ENCODE data around the gene LENG8.
"Not testable (repeated sequence)": the region's sequence is repeated elsewhere in the genome, so short reads cannot be mapped to it uniquely, and the experiment has no call there.

The LENG8 gene

GRCh38 chr19:54440641-54441040 is 8.4 kb upstream of the LENG8 start:
- no peak for DNase-seq (ENCODE audit: low read depth in 3 of 3)

GRCh38 chr19:54444737-54445136 is 4.3 kb upstream of the LENG8 start:
- no peak for DNase-seq (ENCODE audit: low read depth in 3 of 3)

GRCh38 chr19:54446349-54446748 is 2.6 kb upstream of the LENG8 start:
- DNase-seq (ENCODE audit: low read depth in 3 of 3): not testable (repeated sequence)

- DNase-seq (ENCODE audit: low read depth in 3 of 3): peak in 1 of 3 experiments; percentile 37
These were observed 792 bp upstream of the LENG8 start for GRCh38 chr19:54448040-54448773.

- no peak for DNase-seq (ENCODE audit: low read depth in 3 of 3)
These were observed 686 bp downstream of the LENG8 start for GRCh38 chr19:54449701-54450069.

- no peak for DNase-seq (ENCODE audit: low read depth in 3 of 3)
These were observed 2.4 kb downstream of the LENG8 start for GRCh38 chr19:54451331-54451871.

GRCh38 chr19:54451997-54452396 is 3.0 kb downstream of the LENG8 start:
- no peak for DNase-seq (ENCODE audit: low read depth in 3 of 3)

GRCh38 chr19:54452626-54453025 is 3.6 kb downstream of the LENG8 start:
- DNase-seq (ENCODE audit: low read depth in 3 of 3): no peak

GRCh38 chr19:54453921-54454780 is 5.2 kb downstream of the LENG8 start:
- no peak for DNase-seq (ENCODE audit: low read depth in 3 of 3)

- no peak for DNase-seq (ENCODE audit: low read depth in 3 of 3)
These were observed 6.0 kb downstream of the LENG8 start for GRCh38 chr19:54454781-54455675.

- no peak for DNase-seq (ENCODE audit: low read depth in 3 of 3)
These were observed 6.9 kb downstream of the LENG8 start for GRCh38 chr19:54455786-54456422.

- DNase-seq (ENCODE audit: low read depth in 3 of 3): no peak
These were observed 7.7 kb downstream of the LENG8 start for GRCh38 chr19:54456423-54457373.

GRCh38 chr19:54457773-54458647 is 9.0 kb downstream of the LENG8 start:
- no peak for DNase-seq (ENCODE audit: low read depth in 3 of 3)

- no peak for DNase-seq (ENCODE audit: low read depth in 3 of 3)
These were observed 9.8 kb downstream of the LENG8 start for GRCh38 chr19:54458648-54459281.

GRCh38 chr19:54459282-54460229 is 10.6 kb downstream of the LENG8 start:
- DNase-seq (ENCODE audit: low read depth in 3 of 3): no peak

- no peak for DNase-seq (ENCODE audit: low read depth in 3 of 3)
These were observed 11.4 kb downstream of the LENG8 start for GRCh38 chr19:54460230-54461005.

- no peak for DNase-seq (ENCODE audit: low read depth in 3 of 3)
These were observed 12.2 kb downstream of the LENG8 start for GRCh38 chr19:54461210-54461609.
